HG02840 (cell line): Measurements from ENCODE around the gene EBI3.
A peak's percentile ranks its signal among the peaks of the same experiment; 100 is the strongest.
"Not testable (repeated sequence)": the region's sequence is repeated elsewhere in the genome, so short reads cannot be mapped to it uniquely, and the experiment has no call there.

Experiments used
- ATAC-seq: cut with Tn5 transposase; IDR thresholded peaks from one replicate; pipeline ENCODE4 v1.9.1; 2021; ENCODE audit warnings: mild to moderate bottlenecking, moderate library complexity, moderate number of reproducible peaks; ENCODE audit not compliant: unreplicated experiment, low FRiP score

EBI3 gene

GRCh38 chr19:4229179-4229931 lies at the start of gene EBI3:
Gene EBI3 (plus strand): TSS chr19:4229523. CDS start chr19:4229551, 28 bp downstream.
- peak; percentile 53 for ATAC-seq

- no peak for ATAC-seq
Measured at GRCh38 chr19:4181053-4181508, 48.2 kb upstream of the EBI3 start.

- peak; percentile 78 for ATAC-seq
Measured at GRCh38 chr19:4182084-4182810, 47.1 kb upstream of the EBI3 start, which contains the start of the genes ANKRD24 and SIRT6. Gene ANKRD24 (plus strand): TSS chr19:4182689. CDS start chr19:4186426, 3,737 bp downstream. Gene SIRT6 (minus strand): TSS chr19:4182563. CDS start chr19:4182539, 24 bp downstream.

DNA sequence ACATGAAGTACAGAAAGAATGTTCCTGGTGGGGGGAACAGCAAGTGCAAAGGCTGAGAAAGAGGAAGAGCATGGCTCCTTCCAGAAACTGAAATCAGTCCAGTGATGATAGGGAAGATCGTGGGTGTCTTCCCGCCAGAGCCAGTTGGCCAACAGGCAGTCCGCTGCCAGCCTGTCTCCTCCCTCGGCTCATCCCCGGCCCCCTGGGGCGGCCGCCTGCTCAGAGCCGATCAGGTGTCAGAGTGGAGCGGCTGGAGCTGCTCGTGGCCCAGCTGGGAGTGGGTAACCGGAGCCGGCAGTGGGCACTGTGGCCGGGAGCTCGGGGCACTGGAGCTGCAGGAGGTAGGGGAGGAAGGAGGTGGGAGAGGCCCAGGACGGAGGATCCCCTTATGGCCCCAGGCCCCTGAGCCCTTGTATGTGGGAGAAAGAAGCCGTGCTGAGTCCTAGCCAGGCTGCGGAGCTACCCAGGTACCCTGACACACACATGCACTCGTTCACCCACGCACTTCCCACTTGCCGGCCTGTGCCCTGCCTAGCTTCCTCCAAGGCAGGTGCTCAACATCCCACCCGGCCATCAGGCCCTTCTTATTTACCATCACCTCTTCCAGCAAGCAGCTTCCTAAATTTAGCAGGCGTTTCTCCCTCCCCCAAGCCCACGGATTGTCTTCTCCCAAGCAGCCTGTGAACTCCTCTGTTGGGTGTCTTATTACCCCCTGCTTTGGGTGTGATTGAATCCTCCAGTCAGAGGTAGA lies 45.2 kb upstream of the EBI3 start:
- no peak for ATAC-seq

DNA sequence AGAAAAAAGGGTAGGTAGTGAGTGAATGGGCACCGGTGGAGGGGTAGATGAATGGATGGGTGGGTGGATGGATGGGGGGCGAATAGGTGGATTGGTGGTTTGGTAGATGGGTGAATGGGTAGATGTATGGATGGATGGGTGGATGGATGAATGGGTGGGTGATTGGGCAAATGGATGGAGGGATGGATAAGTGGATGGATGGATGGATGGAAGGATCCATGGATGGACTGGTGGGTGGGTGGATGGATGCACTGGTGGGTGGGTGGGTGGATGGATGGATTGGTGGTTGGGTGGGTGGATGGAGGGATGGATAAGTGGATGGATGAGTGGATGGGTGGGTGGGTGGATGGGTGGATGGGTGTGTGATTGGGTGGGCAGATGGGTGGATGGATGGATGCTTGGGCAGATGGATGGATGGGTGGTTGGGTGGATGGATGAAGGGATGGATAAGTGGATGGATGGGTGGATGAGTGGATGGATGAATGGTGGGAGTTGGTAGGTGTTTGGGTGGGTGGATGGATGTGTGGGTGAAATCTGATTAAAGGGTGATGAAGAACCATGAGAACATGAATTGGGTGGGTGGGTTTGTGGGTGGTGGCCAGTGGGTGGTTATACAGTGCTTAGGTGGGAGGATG lies 44.5 kb upstream of the EBI3 start:
- ATAC-seq = no peak

DNA sequence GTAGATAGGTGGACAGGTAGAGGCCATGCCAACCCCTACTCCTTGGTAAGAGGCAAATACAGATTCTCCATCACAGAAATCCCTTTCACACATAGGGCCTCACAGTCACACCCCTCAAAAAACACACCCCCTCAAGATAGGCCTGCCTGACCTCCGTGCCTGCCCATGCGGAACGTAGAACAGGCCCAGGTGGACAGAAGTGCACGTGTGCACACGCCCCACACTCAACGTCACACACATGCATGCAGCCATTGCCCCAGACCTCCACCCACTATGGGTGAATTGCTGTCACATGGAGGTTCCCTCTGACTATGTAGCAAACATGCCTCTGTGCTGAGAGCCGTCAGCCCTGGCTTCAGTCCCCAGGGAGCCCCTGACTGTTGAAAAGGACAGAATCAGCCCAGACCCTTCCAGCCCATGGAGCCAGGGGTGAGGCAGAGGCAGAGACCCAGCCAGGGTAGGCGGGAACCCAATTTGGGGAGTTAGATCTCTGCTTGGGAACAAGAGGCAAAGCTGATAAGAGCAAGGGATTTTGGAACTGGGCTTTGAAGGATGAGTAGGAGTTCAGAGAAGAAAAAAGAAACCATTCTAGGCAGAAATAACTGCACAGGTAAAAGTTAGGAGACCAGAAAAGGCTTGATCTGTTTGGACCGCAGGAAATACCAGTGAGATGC lies 43.8 kb upstream of the EBI3 start:
- no peak for ATAC-seq

DNA sequence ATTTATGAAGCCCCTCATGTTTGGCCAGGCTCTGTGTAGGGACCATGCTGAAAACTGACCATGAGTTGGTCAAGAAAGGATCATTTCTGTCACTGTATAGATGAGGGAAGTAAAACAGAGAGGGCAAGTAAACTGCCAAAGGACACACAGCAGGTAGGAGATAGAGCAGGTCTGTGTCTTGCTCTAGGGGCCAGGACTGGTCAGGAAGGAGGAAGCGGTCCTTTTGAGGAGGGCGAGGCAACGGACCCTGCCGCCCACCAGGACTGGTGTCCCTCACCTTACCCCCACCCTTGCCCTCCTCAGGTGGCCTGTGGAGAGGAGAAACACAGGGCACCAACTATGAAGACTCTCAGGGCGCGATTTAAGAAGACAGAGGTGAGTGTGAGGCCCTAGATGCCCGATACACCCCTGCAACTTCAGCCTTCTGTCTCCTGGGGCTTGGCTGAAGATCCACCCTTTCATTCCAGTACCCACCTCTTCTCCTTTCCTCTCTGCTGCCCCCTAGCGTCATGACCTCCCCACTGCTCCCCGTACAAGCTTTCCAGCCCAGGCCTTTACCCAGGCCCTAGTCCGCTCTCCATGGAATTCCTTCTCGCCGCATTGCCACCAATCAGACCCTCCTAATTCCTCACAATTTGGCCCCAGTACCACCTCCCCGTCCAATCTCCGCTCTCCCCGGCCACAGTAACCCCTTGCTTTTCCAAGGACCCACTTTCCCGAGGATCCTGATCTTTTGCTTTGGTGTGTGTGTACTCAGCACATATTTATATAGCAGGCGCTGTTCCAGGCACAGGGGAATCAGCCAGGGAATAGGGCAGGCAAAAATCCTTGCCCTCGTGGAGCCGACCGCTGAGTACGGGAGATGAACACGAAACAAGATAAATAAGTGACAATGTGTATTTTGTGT lies 43.0 kb upstream of the EBI3 start:
- no peak for ATAC-seq

- no peak for ATAC-seq
Measured at GRCh38 chr19:4187313-4188122, 41.8 kb upstream of the EBI3 start.

GRCh38 chr19:4189641-4190040 lies 39.7 kb upstream of the EBI3 start:
- no peak for ATAC-seq

DNA sequence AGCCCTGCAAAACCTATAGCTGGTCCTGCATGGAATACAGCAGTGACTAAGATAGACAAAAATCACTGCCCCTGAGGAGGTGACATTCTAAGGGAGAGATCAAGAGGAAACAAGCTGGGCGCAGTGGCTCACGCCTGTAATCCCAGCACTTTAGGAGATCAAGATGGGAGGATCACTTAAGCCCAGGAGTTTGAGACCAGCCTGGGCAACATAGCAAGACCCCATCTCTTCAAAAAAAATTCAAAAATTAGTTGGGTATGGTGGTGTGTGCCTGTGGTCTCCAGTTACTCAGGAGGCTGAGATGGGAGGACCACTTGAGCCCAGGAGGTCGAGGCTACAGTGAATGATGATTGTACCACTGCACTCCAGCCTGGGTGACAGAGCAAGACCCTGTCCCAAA lies 36.8 kb upstream of the EBI3 start:
- ATAC-seq = not testable (repeated sequence)

DNA sequence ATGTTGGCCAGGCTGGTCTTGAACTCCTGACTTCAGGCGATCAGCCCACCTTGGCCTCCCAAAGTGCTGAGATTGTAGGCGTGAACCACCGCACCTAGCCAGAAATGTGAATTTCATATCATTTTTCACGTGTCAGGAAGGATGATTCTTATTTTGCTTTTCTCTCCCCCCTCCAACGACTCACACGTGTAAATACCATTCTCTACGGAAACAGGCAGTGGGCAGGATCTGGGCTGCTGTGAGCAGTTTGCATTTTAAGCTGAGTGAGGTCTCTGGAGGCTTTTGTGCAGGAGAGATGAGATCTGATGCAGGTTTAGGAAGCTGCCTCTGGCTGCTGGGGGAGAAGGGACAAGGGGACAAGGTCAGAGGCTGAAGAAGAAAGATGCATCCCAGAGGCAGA lies 35.0 kb upstream of the EBI3 start:
- no peak for ATAC-seq

- no peak for ATAC-seq
Measured at GRCh38 chr19:4196009-4196408, 33.3 kb upstream of the EBI3 start.

GRCh38 chr19:4196587-4197148 lies 32.7 kb upstream of the EBI3 start:
- no peak for ATAC-seq

GRCh38 chr19:4197228-4197624 lies 32.1 kb upstream of the EBI3 start:
- no peak for ATAC-seq

DNA sequence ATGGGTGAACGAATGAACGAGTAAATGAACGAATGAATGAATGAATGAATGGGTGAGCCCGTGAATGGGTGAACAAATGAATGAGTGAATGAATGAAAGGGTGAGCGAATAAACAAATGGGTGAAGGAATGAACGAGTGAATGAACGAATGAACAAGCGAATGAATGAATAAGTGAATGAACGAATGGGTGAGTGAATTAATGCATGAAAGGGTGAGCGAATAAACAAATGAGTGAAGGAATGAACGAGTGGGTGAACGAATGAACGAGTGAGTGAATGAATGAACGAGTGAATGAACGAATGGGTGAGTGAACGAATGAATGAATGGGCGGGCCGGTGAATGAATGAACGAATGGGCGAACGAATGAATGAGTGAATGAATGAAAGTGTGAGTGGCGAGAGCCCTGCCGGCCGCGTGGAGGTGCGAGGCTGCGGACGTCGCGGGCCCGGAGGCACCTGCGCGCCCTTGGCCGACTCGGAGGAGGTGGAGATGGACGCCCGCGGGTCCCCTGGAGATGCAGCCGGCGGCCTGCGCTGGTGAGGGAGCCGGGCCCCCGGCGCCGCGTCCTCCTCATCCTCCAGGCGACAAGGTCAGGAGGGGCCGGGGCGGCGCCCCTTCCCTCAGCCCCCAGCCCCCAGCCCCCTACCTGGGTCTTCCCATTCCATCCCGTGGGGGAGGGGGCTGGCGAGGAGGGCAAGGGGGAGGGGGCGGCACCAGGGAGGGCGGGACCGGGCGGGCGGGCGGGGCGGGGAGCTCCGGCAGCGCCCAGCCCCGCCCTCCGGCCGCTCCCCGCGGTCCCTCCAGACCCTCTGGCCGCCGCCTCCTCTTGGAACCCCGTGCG lies 31.5 kb upstream of the EBI3 start:
- ATAC-seq = no peak

DNA sequence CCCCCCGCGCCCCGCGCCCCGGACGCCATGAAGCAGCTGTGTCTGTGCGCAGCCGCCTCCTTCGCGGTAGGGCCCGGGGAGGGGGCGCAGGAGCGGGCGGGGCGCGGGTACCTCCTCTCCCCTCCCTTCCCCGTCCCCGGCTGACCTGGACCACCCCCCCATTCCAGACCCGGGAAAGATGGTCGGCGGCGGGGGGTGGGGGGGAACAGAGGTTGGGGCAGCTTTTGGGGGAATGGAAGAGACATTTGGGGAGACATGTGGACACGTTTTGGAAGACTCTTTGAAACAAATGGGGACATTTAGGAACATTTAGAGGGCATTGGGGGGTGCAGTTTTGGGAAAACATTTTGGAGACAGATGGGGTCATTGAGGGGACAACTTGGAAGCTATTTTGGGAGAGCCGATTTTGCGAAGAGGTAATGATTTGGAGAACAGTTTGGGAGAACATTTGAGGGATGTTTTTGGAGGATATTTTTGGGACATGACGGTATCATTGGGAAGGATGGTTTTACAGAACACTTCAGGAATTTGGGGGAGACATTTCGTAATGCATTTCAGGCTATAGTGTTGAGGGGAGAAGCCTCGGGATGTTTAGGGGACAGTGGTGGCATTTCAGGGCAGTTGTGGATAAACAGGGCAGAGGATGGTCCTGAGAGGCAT lies 30.7 kb upstream of the EBI3 start:
- ATAC-seq = no peak
